Keratinocyte (primary cell): ENCODE results near the gene ALG12. TPM values are rescaled to one million over a fixed set of nuclear protein-coding genes. Genes with fewer than 3 reads are reported as not detected.
"Not testable (repeated sequence)": the region's sequence is repeated elsewhere in the genome, so short reads cannot be mapped to it uniquely, and the experiment has no call there.

Experiments
- DNase-seq: peaks from one replicate; pipeline ENCODE4 v3.0.0-alpha.2; 2011; ENCODE audit warnings: low read depth, missing footprints, low spot score
- FAIRE-seq: peaks from 2 replicates; lab custom pipeline; 2011; peaks lifted over from hg19 to GRCh38; lab: Jason Lieb, UNC
- H2AFZ ChIP-seq: 2 replicates; pipeline ENCODE4 v1.6.0; 2012; ENCODE audit warnings: low read length, control low read depth, inconsistent platforms; ENCODE audit not compliant: control insufficient read depth
- H3K27ac ChIP-seq: 2 replicates; pipeline ENCODE4 v1.5.1; 2011; ENCODE audit warnings: low read length; ENCODE audit not compliant: control insufficient read depth, insufficient read depth
- H3K27me3 ChIP-seq: 3 replicates; pipeline ENCODE4 v1.6.0; 2011; ENCODE audit warnings: low read length; ENCODE audit not compliant: control insufficient read depth, insufficient read depth; ENCODE audit errors: extremely low read depth
- H3K36me3 ChIP-seq, 2 experiments: 2 replicates in 1 of 2; 3 replicates in 1 of 2; pipeline ENCODE4 v1.5.1; 2011; ENCODE audit warnings: low read length in 2 of 2, mild to moderate bottlenecking in 1 of 2; ENCODE audit not compliant: control insufficient read depth in 2 of 2, insufficient read depth in 2 of 2; ENCODE audit errors: extremely low read depth in 1 of 2
- H3K4me1 ChIP-seq: 3 replicates; pipeline ENCODE4 v1.5.1; 2011; ENCODE audit warnings: low read length; ENCODE audit not compliant: control insufficient read depth, insufficient read depth; ENCODE audit errors: extremely low read depth
- H3K4me2 ChIP-seq: 3 replicates; pipeline ENCODE4 v1.6.0; 2011; ENCODE audit warnings: low read depth, low read length; ENCODE audit not compliant: control insufficient read depth, insufficient read depth; ENCODE audit errors: extremely low read depth
- H3K4me3 ChIP-seq, 3 experiments: fragments of 200-600 bp in 1 of 3; sonication (generic) in 1 of 3; 2 replicates in 2 of 3; 3 replicates in 1 of 3; pipeline ENCODE4 v1.5.1; 2011 to 2016; ENCODE audit warnings: low read length in 3 of 3, mild to moderate bottlenecking in 3 of 3, control low read depth in 2 of 3, inconsistent platforms in 1 of 3, low read depth in 1 of 3, mixed read lengths in 1 of 3, mixed run types in 1 of 3, moderate library complexity in 1 of 3; ENCODE audit not compliant: control insufficient read depth in 2 of 3, insufficient read depth in 2 of 3; ENCODE audit errors: extremely low read depth in 1 of 3
- H3K79me2 ChIP-seq: 2 replicates; pipeline ENCODE4 v1.6.0; 2012; ENCODE audit warnings: low read length; ENCODE audit not compliant: control insufficient read depth, insufficient read depth
- H3K9ac ChIP-seq: 3 replicates; pipeline ENCODE4 v1.6.0; 2011; ENCODE audit warnings: low read length; ENCODE audit not compliant: control insufficient read depth, insufficient read depth; ENCODE audit errors: extremely low read depth
- H3K9me1 ChIP-seq: 3 replicates; pipeline ENCODE4 v1.6.0; 2011; ENCODE audit warnings: low read length; ENCODE audit not compliant: control insufficient read depth, insufficient read depth; ENCODE audit errors: extremely low read depth
- H3K9me3 ChIP-seq: 2 replicates; pipeline ENCODE4 v1.5.1; 2012; ENCODE audit warnings: low read depth, low read length; ENCODE audit not compliant: control insufficient read depth
- H4K20me1 ChIP-seq: 3 replicates; pipeline ENCODE4 v1.6.0; 2011; ENCODE audit warnings: low read length; ENCODE audit not compliant: control insufficient read depth, insufficient read depth; ENCODE audit errors: extremely low read depth
- CTCF ChIP-seq, 3 experiments: IDR thresholded peaks in 1 of 3; conservative IDR thresholded peaks in 1 of 3; optimal IDR thresholded peaks in 1 of 3; 2 replicates in 2 of 3; 3 replicates in 1 of 3; pipeline versions ENCODE3 to v1.5.1; 2011; ENCODE audit warnings: low read length in 3 of 3, mild to moderate bottlenecking in 3 of 3, moderate library complexity in 2 of 3, control low read depth in 1 of 3, inconsistent platforms in 1 of 3; ENCODE audit not compliant: insufficient read depth in 2 of 3; ENCODE audit errors: extremely low read depth in 1 of 3
- EZH2 ChIP-seq: IDR thresholded peaks from one replicate; pipeline ENCODE4 v1.6.1; 2012; ENCODE audit warnings: inconsistent platforms, mild to moderate bottlenecking, low read length, moderate library complexity
- dilution Hi-C: fragments of 300-500 bp; cut with MboI; formaldehyde crosslinking; loops from one replicate; pipeline ENCODE4 v1.7.0; 2020; ENCODE audit warnings: low sequenced_read_pairs; ENCODE audit not compliant: extremely low pct_ligation_motif_present
- polyA plus RNA-seq, 5 experiments: library from polyadenylated mRNA; depleted of rRNA in 3 of 5; stranded (reverse) in 3 of 5; stranded (forward) in 1 of 5; unstranded in 1 of 5; fragments of >200 nt; gene quantifications; 1 replicate in 1 of 5; 2 replicates in 3 of 5; 3 replicates in 1 of 5; pipeline versions ENCODE4 v1.2.1 to v1.2.3, GENCODE V29; 2011 to 2012; ENCODE audit warnings: missing spikeins in 2 of 5, low read depth in 1 of 5, low replicate concordance in 1 of 5

The ALG12 gene
- polyA plus RNA-seq, 1 donor (not counting 4 experiments of a cell fraction or from before 2014, with no cell fraction given): 6.3 TPM

- DNase-seq (peak; percentile 58), FAIRE-seq (no peak)
- Histone ChIP-seq H3K27me3 (peaks cover 27% of the 10 kb centered on the region), H3K4me2 (peak within 1 kb of the TSS; percentile 95), H3K9me3 (no peaks in the 10 kb centered on the region), H3K4me1 (peaks cover 13% of the 10 kb centered on the region), H3K27ac (peak within 1 kb of the TSS; percentile 80), H2AFZ (peak within 1 kb of the TSS; percentile 89), H3K9ac (peak within 1 kb of the TSS; percentile 91), H3K4me3 (peak within 1 kb of the TSS; percentile 79 to 85 (median 80)), H4K20me1 (peaks cover 2% of the 10 kb centered on the region), H3K36me3 (peaks cover 0 to 1% of the 10 kb centered on the region in 2 experiments), H3K9me1 (peaks cover 7% of the 10 kb centered on the region), H3K79me2 (peaks cover 41% of the 10 kb centered on the region)
- TF ChIP-seq CTCF (optimal IDR thresholded peaks at IDR 0.05 in 1 of 3, IDR thresholded peaks at IDR 0.05 in 1 of 3, conservative IDR thresholded peaks at IDR 0.05 in 1 of 3; ENCODE audit: extremely low read depth in 1 of 3, insufficient read depth in 2 of 3, low read length in 3 of 3): no peak
- TF ChIP-seq EZH2: no peak
- dilution Hi-C loops: no loop called here
Measured at GRCh38 chr22:49852898-49853894, 65.0 kb downstream of the ALG12 start, which contains the start of gene ZBED4. Gene ZBED4 (plus strand): TSS chr22:49853844. CDS start chr22:49883663, 29,819 bp downstream.

GRCh38 chr22:49852568-49852897 lies 65.7 kb downstream of the ALG12 start:
- peak overlapping the region; percentile 89 for H2AFZ ChIP-seq
- peaks cover 34% of the 10 kb centered on the region for H3K79me2 ChIP-seq
- H3K9me3 ChIP-seq, DNase-seq, dilution Hi-C loops, H3K9me1 ChIP-seq, H4K20me1 ChIP-seq, FAIRE-seq, H3K36me3 ChIP-seq: not testable (repeated sequence)
- peak overlapping the region; percentile 67 to 84 (median 78) for H3K4me3 ChIP-seq
- H3K9ac ChIP-seq: peak overlapping the region; percentile 84
- H3K4me2 ChIP-seq: peak overlapping the region; percentile 93
- H3K27ac ChIP-seq: peak overlapping the region; percentile 80
- peaks cover 13% of the 10 kb centered on the region for H3K4me1 ChIP-seq
- peaks cover 33% of the 10 kb centered on the region for H3K27me3 ChIP-seq
